PC-3 (cell line): ENCODE results near the gene STAT3. TPM values are rescaled to one million over a fixed set of nuclear protein-coding genes. Genes with fewer than 3 reads are reported as not detected.
"Not testable (repeated sequence)": the region's sequence is repeated elsewhere in the genome, so short reads cannot be mapped to it uniquely, and the experiment has no call there.

Experiments
- ATAC-seq: fragments of 200-7000 bp; cut with Tn5 transposase; 2 replicates; pipeline ENCODE4 v1.9.1; 2020; ENCODE audit warnings: mild to moderate bottlenecking, moderate library complexity
- BruUV-seq: library from RNA; stranded (reverse); fragments of 400-500 nt; replicated peaks from 2 replicates; lab custom pipeline; 2021; lab: Mats Ljungman, UMichigan
- CTCF ChIA-PET: fragments of 300-600 bp; sonication (Branson Sonifier 250); formaldehyde crosslinking; loops from one replicate; lab custom pipeline; 2022; ENCODE audit warnings: antibody characterized with exemption; lab: Charles Lee
- POLR2A ChIA-PET: fragments of 300-600 bp; sonication (Branson Sonifier 250); formaldehyde crosslinking; loops from one replicate; lab custom pipeline; 2022; ENCODE audit warnings: antibody characterized with exemption; ENCODE audit not compliant: unreplicated experiment; lab: Charles Lee
- DNase-seq: peaks from one replicate; pipeline ENCODE4 v3.0.0-alpha.2; 2015
- H2AFZ ChIP-seq: fragments of 300-600 bp; sonication (generic); 2 replicates; pipeline ENCODE4 v1.6.0; 2016; ENCODE audit warnings: antibody characterized with exemption, low read length
- H3F3A ChIP-seq: fragments of 300-600 bp; sonication (generic); one replicate; pipeline ENCODE4 v1.6.0; 2017; ENCODE audit warnings: antibody characterized with exemption, low read length, control low read depth, mild to moderate bottlenecking; ENCODE audit not compliant: unreplicated experiment
- H3K27ac ChIP-seq: fragments of 300-600 bp; sonication (generic); 2 replicates; pipeline ENCODE4 v1.5.1; 2016; ENCODE audit warnings: mild to moderate bottlenecking, low read length
- H3K27me3 ChIP-seq: fragments of 300-600 bp; sonication (generic); 2 replicates; pipeline ENCODE4 v1.6.1; 2016; ENCODE audit warnings: low read length, mixed read lengths
- H3K36me3 ChIP-seq: fragments of 300-600 bp; sonication (generic); 2 replicates; pipeline ENCODE4 v1.6.1; 2016; ENCODE audit warnings: low read depth, mixed run types, low read length, mixed read lengths
- H3K4me1 ChIP-seq: fragments of 300-600 bp; sonication (generic); 2 replicates; pipeline ENCODE4 v1.5.1; 2016; ENCODE audit warnings: low read length; ENCODE audit not compliant: insufficient read depth
- H3K4me2 ChIP-seq: fragments of 300-600 bp; sonication (generic); 2 replicates; pipeline ENCODE4 v1.6.0; 2016; ENCODE audit warnings: low read length
- H3K4me3 ChIP-seq: fragments of 300-600 bp; sonication (generic); 2 replicates; pipeline ENCODE4 v1.5.1; 2016; ENCODE audit warnings: mild to moderate bottlenecking, low read length, mixed read lengths
- H3K79me2 ChIP-seq: fragments of 300-600 bp; sonication (generic); 2 replicates; pipeline ENCODE4 v1.6.1; 2017; ENCODE audit warnings: low read length, mixed read lengths
- H3K9ac ChIP-seq: fragments of 300-600 bp; sonication (generic); 2 replicates; pipeline ENCODE4 v1.6.0; 2016; ENCODE audit warnings: mild to moderate bottlenecking, low read length
- H3K9me2 ChIP-seq: fragments of 300-600 bp; sonication (generic); replicated peaks from 2 replicates; pipeline ENCODE4 v1.6.1; 2016; ENCODE audit warnings: mixed run types, low read length, mixed read lengths
- H3K9me3 ChIP-seq: fragments of 300-600 bp; sonication (generic); 2 replicates; pipeline ENCODE4 v1.6.1; 2016; ENCODE audit warnings: low read length, mixed read lengths
- H4K20me1 ChIP-seq: fragments of 300-600 bp; sonication (generic); 2 replicates; pipeline ENCODE4 v1.6.1; 2016; ENCODE audit warnings: low read length, mixed read lengths
- EZH2 ChIP-seq: fragments of 300-600 bp; sonication (generic); IDR thresholded peaks from one replicate; pipeline ENCODE4 v1.6.1; 2017; ENCODE audit warnings: antibody characterized with exemption, mild to moderate bottlenecking, low read length; ENCODE audit not compliant: unreplicated experiment
- EZH2phosphoT487 ChIP-seq: fragments of 300-600 bp; sonication (generic); IDR thresholded peaks from 2 replicates; pipeline ENCODE4 v1.6.1; 2018; ENCODE audit warnings: mild to moderate bottlenecking, antibody characterized with exemption, low read length, borderline replicate concordance
- intact Hi-C: fragments of 100-400 bp; cut with micrococcal nuclease; formaldehyde crosslinking; loops from 2 replicates; pipeline ENCODE4 v1.9.0; 2023
- total RNA-seq: library from RNA; depleted of rRNA; stranded (reverse); fragments of >200 nt; gene quantifications from 2 replicates; pipeline ENCODE4 v1.2.3, GENCODE V29; 2014; rRNA removed
- TF ChIP-seq, protein P1 (sequence below): fragments of 300-600 bp; sonication (generic); conservative IDR thresholded peaks from 2 replicates; pipeline ENCODE4 v1.5.1; 2017; ENCODE audit warnings: antibody characterized with exemption, low read depth, mild to moderate bottlenecking, low read length

STAT3 gene
- total RNA-seq, 1 experiment from 2014 or later: not detected

DNA sequence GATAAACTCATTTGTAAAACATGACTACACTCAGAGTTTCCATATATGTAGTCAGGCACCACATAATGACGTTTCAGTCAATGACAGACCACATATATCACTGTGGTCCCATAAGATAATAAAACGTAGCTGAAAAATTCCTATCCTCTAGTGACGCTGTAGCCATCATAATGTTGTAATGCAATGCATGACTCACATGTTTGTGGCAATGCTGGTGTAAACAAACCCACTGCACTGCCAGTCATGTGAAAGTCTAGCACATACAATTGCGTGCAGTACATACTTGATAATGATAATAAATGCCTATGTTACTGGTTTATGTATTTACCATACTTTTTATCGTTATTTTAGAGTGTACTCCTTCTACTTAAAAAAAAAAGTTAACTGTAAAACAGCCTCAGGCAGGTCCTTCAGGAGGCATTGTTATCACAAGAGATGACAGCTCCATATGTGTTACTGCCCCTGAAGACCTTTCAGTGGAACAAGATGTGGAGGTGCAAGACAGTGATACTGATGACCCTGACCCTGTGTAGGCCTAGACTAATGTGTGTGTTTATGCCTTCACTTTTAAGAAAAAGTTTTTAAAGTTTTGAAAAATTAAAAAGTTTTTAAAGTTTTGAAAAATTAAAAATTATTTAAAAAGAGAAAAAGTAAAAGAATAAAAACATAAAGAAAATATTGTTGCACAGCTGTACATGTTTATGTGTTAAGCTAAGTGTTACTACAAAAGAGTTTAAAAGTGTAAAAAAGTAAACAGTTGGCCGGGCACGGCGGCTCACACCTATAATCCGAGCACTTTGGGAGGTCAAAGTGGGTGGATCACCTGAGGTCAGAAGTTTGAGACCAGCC is 121.1 kb downstream of the STAT3 start:
- ATAC-seq (no peak), DNase-seq (no peak)
- intact Hi-C loops: no loop called here
- Histone ChIP-seq H2AFZ (no peak overlapping the region), H3K9me2 (no peaks in the 10 kb centered on the region), H3K4me3 (no peak overlapping the region), H3K27me3 (no peaks in the 10 kb centered on the region), H3K36me3 (no peaks in the 10 kb centered on the region), H3K79me2 (no peaks in the 10 kb centered on the region), H3K4me1 (no peaks in the 10 kb centered on the region), H3K4me2 (no peak overlapping the region), H3K9ac (no peak overlapping the region), H3F3A (no peaks in the 10 kb centered on the region), H3K9me3 (no peaks in the 10 kb centered on the region), H4K20me1 (no peaks in the 10 kb centered on the region), H3K27ac (no peak overlapping the region)
- ChIA-PET CTCF (no interaction called here), POLR2A (no interaction called here)
- TF ChIP-seq EZH2 (no peak), EZH2phosphoT487 (no peak)
- TF ChIP-seq, protein P1, sequence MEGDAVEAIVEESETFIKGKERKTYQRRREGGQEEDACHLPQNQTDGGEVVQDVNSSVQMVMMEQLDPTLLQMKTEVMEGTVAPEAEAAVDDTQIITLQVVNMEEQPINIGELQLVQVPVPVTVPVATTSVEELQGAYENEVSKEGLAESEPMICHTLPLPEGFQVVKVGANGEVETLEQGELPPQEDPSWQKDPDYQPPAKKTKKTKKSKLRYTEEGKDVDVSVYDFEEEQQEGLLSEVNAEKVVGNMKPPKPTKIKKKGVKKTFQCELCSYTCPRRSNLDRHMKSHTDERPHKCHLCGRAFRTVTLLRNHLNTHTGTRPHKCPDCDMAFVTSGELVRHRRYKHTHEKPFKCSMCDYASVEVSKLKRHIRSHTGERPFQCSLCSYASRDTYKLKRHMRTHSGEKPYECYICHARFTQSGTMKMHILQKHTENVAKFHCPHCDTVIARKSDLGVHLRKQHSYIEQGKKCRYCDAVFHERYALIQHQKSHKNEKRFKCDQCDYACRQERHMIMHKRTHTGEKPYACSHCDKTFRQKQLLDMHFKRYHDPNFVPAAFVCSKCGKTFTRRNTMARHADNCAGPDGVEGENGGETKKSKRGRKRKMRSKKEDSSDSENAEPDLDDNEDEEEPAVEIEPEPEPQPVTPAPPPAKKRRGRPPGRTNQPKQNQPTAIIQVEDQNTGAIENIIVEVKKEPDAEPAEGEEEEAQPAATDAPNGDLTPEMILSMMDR: no peak
- no TSS peak for BruUV-seq

GRCh38 chr17:42266462-42266861 is 121.8 kb downstream of the STAT3 start:
- no peak overlapping the region for H3K9ac ChIP-seq
- ATAC-seq (no peak), DNase-seq (no peak)
- ChIA-PET POLR2A (no interaction called here), CTCF (no interaction called here)
- no peak for TF ChIP-seq EZH2
- TF ChIP-seq EZH2phosphoT487: no peak
- TF ChIP-seq, protein P1: no peak
- no peaks in the 10 kb centered on the region for H3K36me3 ChIP-seq
- no peaks in the 10 kb centered on the region for H3K79me2 ChIP-seq
- H3K4me1 ChIP-seq: no peaks in the 10 kb centered on the region
- no TSS peak for BruUV-seq
- H4K20me1 ChIP-seq: no peaks in the 10 kb centered on the region
- H3K4me2 ChIP-seq: no peak overlapping the region
- H3K9me2 ChIP-seq: no peaks in the 10 kb centered on the region
- intact Hi-C loops: no loop called here
- no peak overlapping the region for H2AFZ ChIP-seq
- no peak overlapping the region for H3K4me3 ChIP-seq
- no peaks in the 10 kb centered on the region for H3F3A ChIP-seq
- no peaks in the 10 kb centered on the region for H3K9me3 ChIP-seq
- no peak overlapping the region for H3K27ac ChIP-seq
- no peaks in the 10 kb centered on the region for H3K27me3 ChIP-seq

- H3K4me2 ChIP-seq, CTCF ChIA-PET, H3K27ac ChIP-seq, H3K4me1 ChIP-seq, H3K9ac ChIP-seq, H4K20me1 ChIP-seq, DNase-seq, H3K4me3 ChIP-seq, H3K27me3 ChIP-seq, H3K79me2 ChIP-seq, H3F3A ChIP-seq, ATAC-seq, BruUV-seq, POLR2A ChIA-PET, H2AFZ ChIP-seq, H3K9me2 ChIP-seq, H3K36me3 ChIP-seq, H3K9me3 ChIP-seq, intact Hi-C loops: not testable (repeated sequence)
Measured at GRCh38 chr17:42264366-42264765, 123.9 kb downstream of the STAT3 start.

Other genes with a start within 250 kb of the STAT3 start
- gene RAB5C, start 233.5 kb downstream of the STAT3 start, total RNA-seq: not detected in 2 replicates
- gene KCNH4, start 207.3 kb downstream of the STAT3 start, total RNA-seq: not detected in 2 replicates
- gene HCRT, start 203.0 kb downstream of the STAT3 start, total RNA-seq: not detected in 2 replicates
- gene GHDC, start 193.9 kb downstream of the STAT3 start, total RNA-seq: not detected in 2 replicates
- gene STAT5B, start 112.1 kb downstream of the STAT3 start, total RNA-seq: not detected in 2 replicates
- gene STAT5A, start 99.9 kb downstream of the STAT3 start, total RNA-seq: not detected in 2 replicates
- gene CAVIN1, start 34.8 kb upstream of the STAT3 start, total RNA-seq: 0.17 TPM in 1 of 2 replicates, not detected in the other
- gene ATP6V0A1, start 70.4 kb upstream of the STAT3 start, total RNA-seq: 0.07 and 0.35 TPM in 2 replicates
- gene NAGLU, start 147.8 kb upstream of the STAT3 start, total RNA-seq: 4.9 and 9.8 TPM in 2 replicates
- 0.86 and 1.5 TPM in 2 replicates for gene HSD17B1, start 164.5 kb upstream of the STAT3 start, total RNA-seq
- 33.3 and 54.3 TPM in 2 replicates for gene COASY, start 173.7 kb upstream of the STAT3 start, total RNA-seq
- gene MLX, start 178.7 kb upstream of the STAT3 start, total RNA-seq: 25.8 and 26.2 TPM in 2 replicates
- 20.3 and 24.1 TPM in 2 replicates for gene PSMC3IP, start 189.3 kb upstream of the STAT3 start, total RNA-seq
- gene RETREG3, start 220.9 kb upstream of the STAT3 start, total RNA-seq: 19.3 and 21.9 TPM in 2 replicates
- gene TUBG1, start 221.2 kb upstream of the STAT3 start, total RNA-seq: 97.2 and 114 TPM in 2 replicates